Activated CD4-positive, alpha-beta T cell treated with anti-CD3 and anti-CD28 coated beads, Interleukin-2, amount 50 U/mL, for 16 hours (primary cell): ENCODE results near the gene GTF3C2.
"Not testable (repeated sequence)": the region's sequence is repeated elsewhere in the genome, so short reads cannot be mapped to it uniquely, and the experiment has no call there.

Experiments used
- DNase-seq: peaks from one replicate; pipeline ENCODE4 v3.0.0-alpha.2; 2020

Gene GTF3C2

DNA sequence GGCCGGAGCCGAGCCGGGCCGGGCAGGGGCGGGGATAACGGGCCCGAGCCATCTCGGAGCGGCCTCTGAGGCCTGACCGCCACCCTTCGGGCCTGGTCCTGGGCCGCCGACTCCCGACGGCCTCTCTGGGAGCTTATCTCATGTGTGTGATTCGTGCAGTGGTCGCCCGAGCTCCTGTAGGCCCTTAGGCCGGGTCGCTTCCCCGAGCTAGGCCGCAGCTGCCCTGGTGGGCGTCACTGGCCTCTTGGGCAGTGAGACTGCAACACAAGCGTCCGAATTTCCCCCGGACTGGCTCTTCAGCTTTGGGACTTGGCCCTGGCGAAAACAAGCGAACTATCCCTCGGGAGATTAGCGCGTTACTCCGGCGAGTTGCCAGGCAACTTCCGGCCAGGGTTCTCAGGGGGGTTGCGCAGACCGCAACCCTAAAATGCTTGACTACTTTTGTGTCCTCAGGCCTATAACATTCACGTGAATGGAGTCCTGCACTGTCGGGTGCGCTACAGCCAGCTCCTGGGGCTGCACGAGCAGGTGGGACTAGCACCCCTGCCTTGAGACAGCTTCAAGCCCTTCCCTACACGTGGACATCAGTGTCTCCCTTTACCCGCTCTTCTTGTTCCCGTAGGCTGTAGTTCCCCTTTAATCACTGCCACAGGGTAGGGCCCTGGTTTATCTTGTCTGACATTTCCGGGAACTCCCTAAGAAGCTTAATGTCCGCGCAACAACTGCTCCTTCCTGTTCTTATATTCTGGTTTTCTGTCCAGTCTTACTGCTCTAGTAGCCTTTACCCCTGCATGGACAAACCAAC is 14.5 kb upstream of the GTF3C2 start:
- DNase-seq: peak; percentile 42

GRCh38 chr2:27370026-27370815 is 13.7 kb upstream of the GTF3C2 start, which contains the start of the genes EIF2B4 and SNX17:
Gene EIF2B4, minus strand, starts transcription at chr2:27370338. Its CDS starts 24 bp downstream, at chr2:27370314.
Gene SNX17, plus strand, starts transcription at chr2:27370616. Its CDS starts 128 bp downstream, at chr2:27370744.
- DNase-seq: peak; percentile 100

GRCh38 chr2:27369471-27370025 is 13.0 kb upstream of the GTF3C2 start:
- peak; percentile 45 for DNase-seq

DNA sequence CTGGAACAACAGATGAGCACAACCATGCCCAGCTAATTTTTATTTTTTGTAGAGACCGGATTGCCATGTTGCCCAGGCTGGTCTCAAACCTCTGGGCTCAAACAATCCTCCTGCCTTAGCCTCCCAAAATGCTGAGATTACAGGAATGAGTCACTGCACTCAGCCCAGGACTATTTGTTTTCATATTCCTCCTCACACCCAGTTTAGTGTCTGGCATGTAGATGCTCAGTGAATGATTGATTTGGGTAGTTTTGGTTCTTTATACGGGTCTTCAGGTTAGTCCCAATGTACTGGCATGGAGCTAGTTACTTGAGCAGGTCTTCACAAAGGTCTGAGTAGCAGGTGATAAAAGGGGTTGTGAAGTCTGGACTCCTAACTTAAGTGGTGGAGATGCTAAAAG is 7.4 kb upstream of the GTF3C2 start:
- DNase-seq: peak; percentile 34

GRCh38 chr2:27362678-27363420 is 6.3 kb upstream of the GTF3C2 start:
- no peak for DNase-seq

GRCh38 chr2:27356056-27356381 is 545 bp downstream of the GTF3C2 start:
- no peak for DNase-seq

- no peak for DNase-seq
These were observed 2.0 kb downstream of the GTF3C2 start for GRCh38 chr2:27354597-27354927.

DNA sequence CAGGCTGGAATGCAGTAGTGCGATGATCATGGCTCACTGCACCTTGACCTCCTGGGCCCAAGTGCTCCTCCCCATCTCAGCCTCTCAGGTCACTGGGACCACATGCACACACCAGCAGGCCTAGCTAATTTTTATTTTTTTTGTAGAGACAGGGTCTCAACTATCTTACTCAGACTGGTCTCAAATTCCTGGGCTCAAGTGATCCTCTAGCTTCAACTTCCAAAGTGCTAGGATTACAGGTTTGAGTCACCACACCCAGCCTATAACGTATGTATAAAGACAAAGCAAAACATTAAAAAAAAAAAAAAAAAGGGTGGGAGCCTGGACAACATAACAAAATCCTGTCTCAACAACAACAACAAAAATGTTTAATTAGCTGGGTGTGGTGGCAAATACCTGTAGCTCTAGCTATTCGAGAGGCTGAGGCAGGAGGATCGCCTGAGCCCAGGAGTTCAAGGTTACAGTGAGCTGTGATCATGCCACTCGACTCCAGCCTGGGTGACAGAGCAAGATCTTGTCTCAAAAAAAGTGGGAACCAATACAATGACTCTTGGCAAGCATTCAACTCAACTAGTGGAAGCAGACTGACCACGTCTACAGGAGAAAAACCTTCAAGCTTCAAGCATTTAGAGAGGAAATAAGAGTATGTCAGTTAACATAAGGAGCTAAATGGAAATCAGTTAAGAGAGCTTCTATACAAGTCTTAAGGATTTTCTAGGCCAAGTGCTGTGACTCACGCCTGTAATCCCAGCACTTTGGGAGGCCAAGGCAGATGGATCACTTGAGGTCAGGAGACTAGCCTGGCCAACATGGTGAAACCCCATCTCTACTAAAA is 2.6 kb downstream of the GTF3C2 start:
- no peak for DNase-seq

- DNase-seq: not testable (repeated sequence)
These were observed 3.2 kb downstream of the GTF3C2 start for GRCh38 chr2:27353386-27353761.

GRCh38 chr2:27351802-27352598 is 4.6 kb downstream of the GTF3C2 start:
- DNase-seq: peak; percentile 53

- DNase-seq: no peak
These were observed 6.4 kb downstream of the GTF3C2 start for GRCh38 chr2:27350106-27350693.

DNA sequence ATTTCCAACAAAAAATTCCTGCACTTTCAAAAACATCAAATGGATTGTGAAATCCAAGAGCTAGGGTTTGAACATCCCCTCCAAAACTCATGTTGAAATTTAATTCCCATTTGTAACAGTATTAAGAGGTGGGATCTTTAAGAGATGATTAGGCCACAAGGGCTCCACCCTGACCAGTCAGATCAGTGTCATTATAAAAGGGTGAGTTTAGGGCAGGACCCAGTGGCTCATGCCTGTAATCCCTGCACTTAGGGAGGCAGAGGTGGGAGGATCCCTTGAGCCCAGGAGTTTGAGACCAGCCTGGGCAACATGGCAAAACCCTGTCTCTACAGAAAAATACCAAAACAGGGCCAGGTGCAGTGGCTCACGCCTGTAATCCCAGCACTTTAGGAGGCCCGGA is 8.9 kb downstream of the GTF3C2 start:
- no peak for DNase-seq

DNA sequence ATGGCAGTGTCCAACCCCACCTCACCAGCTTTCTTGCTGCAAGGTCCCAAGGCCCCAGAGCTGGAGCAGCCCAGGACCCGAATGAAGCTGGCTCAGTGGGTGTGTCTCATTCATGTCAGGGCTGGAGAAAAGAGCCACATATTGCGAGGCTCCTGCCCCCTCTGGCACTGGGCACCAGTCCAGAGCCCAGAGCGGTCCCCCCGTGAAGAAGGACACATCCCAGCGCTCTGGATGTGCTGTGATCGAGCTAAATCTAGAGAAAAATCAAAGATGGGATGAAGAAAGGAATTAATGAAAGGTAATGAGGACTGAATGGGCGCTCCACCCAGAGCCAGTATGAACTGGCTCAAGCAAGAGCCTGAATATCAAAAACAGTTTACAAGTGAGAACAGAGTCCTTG is 20.4 kb downstream of the GTF3C2 start:
- DNase-seq: no peak

GRCh38 chr2:27335311-27335710 is 21.3 kb downstream of the GTF3C2 start:
- DNase-seq: no peak

- DNase-seq: no peak
These were observed 31.8 kb downstream of the GTF3C2 start for GRCh38 chr2:27324720-27325119.

GRCh38 chr2:27323596-27324285 is 32.8 kb downstream of the GTF3C2 start:
- DNase-seq: no peak

- DNase-seq: peak; percentile 93
These were observed 33.6 kb downstream of the GTF3C2 start, which contains the start of gene MPV17 for GRCh38 chr2:27322766-27323595. Gene MPV17, minus strand, starts transcription at chr2:27323097. Its CDS starts 580 bp downstream, at chr2:27322517.

GRCh38 chr2:27322301-27322765 is 34.2 kb downstream of the GTF3C2 start:
- DNase-seq: no peak

- DNase-seq: no peak
These were observed 35.5 kb downstream of the GTF3C2 start for GRCh38 chr2:27320958-27321543.
